K562 (cell line): Measurements from ENCODE around the gene SLC35G2. TPM values are rescaled to one million over a fixed set of nuclear protein-coding genes. Genes with fewer than 3 reads are reported as not detected.

Source experiments
- CBX2 ChIP-seq: fragments of 200-600 bp; sonication (generic); IDR thresholded peaks from one replicate; pipeline ENCODE4 v1.6.1; 2012; ENCODE audit warnings: mild to moderate bottlenecking, low read length, inconsistent platforms; ENCODE audit not compliant: insufficient read depth, poor library complexity, severe bottlenecking
- FOXK1 ChIP-seq: sonication (generic); formaldehyde crosslinking; IDR thresholded peaks from 2 replicates; pipeline ENCODE4 v1.8.0; 2022; ENCODE audit warnings: missing genetic modification reagents, mild to moderate bottlenecking, borderline replicate concordance
- KHSRP ChIP-seq: fragments of 450-650 bp; IDR thresholded peaks from 2 replicates; pipeline ENCODE4 v1.6.1; 2017
- KLF16 ChIP-seq: IDR thresholded peaks from 2 replicates; pipeline ENCODE4 v1.6.1; 2016; ENCODE audit warnings: antibody characterized with exemption
- KLF6 ChIP-seq: fragments of 250-450 bp; sonication (Bioruptor Pico); IDR thresholded peaks from 2 replicates; pipeline ENCODE4 v1.4.0; 2020; ENCODE audit warnings: mild to moderate bottlenecking, moderate library complexity, borderline replicate concordance
- PTBP1 ChIP-seq: fragments of 200-400 bp; formaldehyde crosslinking; IDR thresholded peaks from 2 replicates; pipeline ENCODE4 v1.6.1; 2017; ENCODE audit warnings: low read depth, low read length
- RAD51 ChIP-seq: fragments of 450-650 bp; IDR thresholded peaks from 2 replicates; pipeline ENCODE4 v1.7.1; 2016; ENCODE audit warnings: low read depth, mild to moderate bottlenecking, borderline replicate concordance
- RBFOX2 ChIP-seq: fragments of 200-400 bp; formaldehyde crosslinking; IDR thresholded peaks from 2 replicates; pipeline ENCODE4 v1.6.1; 2017; ENCODE audit warnings: low read depth, mild to moderate bottlenecking, low read length, moderate library complexity
- SIRT6 ChIP-seq: IDR thresholded peaks from one replicate; pipeline ENCODE4 v1.6.1; 2012; ENCODE audit warnings: low read depth, mild to moderate bottlenecking, control low read depth, inconsistent platforms, low read length, moderate library complexity
- SMAD4 ChIP-seq: fragments of 250-450 bp; sonication (Bioruptor Pico); conservative IDR thresholded peaks from 2 replicates; pipeline ENCODE4 v1.8.0; 2021; ENCODE audit warnings: inconsistent platforms, mild to moderate bottlenecking, moderate library complexity
- ZBTB7A ChIP-seq: IDR thresholded peaks from 2 replicates; pipeline ENCODE4 v1.6.1; 2011; ENCODE audit warnings: low read depth, mild to moderate bottlenecking, low read length, moderate library complexity, borderline replicate concordance; ENCODE audit not compliant: control insufficient read depth
- ZNF282 ChIP-seq: sonication (generic); formaldehyde crosslinking; IDR thresholded peaks from 2 replicates; pipeline ENCODE4 v1.8.1; 2023; ENCODE audit warnings: missing genetic modification reagents
- polyA plus RNA-seq, 8 experiments: library from polyadenylated mRNA; depleted of rRNA in 4 of 8; stranded (reverse) in 5 of 8; unstranded in 3 of 8; fragments of >200 nt; fragmentation: Nextera tagmentation in 2 of 8; fragmentation: Illumina TruSeq in 1 of 8; extraction: Ambion mirVana in 2 of 8; extraction: Trizol in 1 of 8; gene quantifications; 2 replicates each; pipeline versions ENCODE4 v1.2.1 to v1.2.3, GENCODE V29; 2011 to 2014; ENCODE audit warnings: inconsistent platforms in 1 of 8, missing spikeins in 1 of 8
- total RNA-seq, 7 experiments: library from RNA; depleted of rRNA in 6 of 7; stranded (reverse); fragments of >200 nt in 6 of 7; fragmentation: Illumina TruSeq in 2 of 7; extraction: Trizol in 2 of 7; gene quantifications; 2 replicates each; pipeline versions ENCODE4 v1.2.1 to v1.2.3, GENCODE V29; 2011 to 2021; ENCODE audit warnings: low replicate concordance in 1 of 7
- TF ChIP-seq, protein P1 (sequence below): sonication (generic); formaldehyde crosslinking; IDR thresholded peaks from 2 replicates; pipeline ENCODE4 v1.8.0; 2022; ENCODE audit warnings: mild to moderate bottlenecking, missing genetic modification reagents, borderline replicate concordance
- TF ChIP-seq, protein P2 (sequence below): fragments of 250-450 bp; sonication (Bioruptor Pico); IDR thresholded peaks from 2 replicates; pipeline ENCODE4 v1.4.0; 2020
- TF ChIP-seq, protein P3 (sequence below): fragments of 200-800 bp; sonication (Bioruptor generic); IDR thresholded peaks from 2 replicates; pipeline ENCODE4 v1.6.1; 2017; ENCODE audit warnings: missing genetic modification characterization, missing compliant biosample characterization
- TF ChIP-seq, protein P4 (sequence below): sonication (generic); formaldehyde crosslinking; IDR thresholded peaks from 2 replicates; pipeline ENCODE4 v1.8.1; 2023; ENCODE audit warnings: mild to moderate bottlenecking, missing genetic modification reagents
- TF ChIP-seq, protein P5 (sequence below), 2 experiments: fragments of 250-450 bp in 1 of 2; fragments of 450-650 bp in 1 of 2; sonication (Bioruptor Pico) in 1 of 2; IDR thresholded peaks; 2 replicates each; pipeline versions ENCODE4 v1.6.1 to v1.8.0; 2016 to 2021; ENCODE audit warnings: mild to moderate bottlenecking in 2 of 2, moderate library complexity in 2 of 2, missing compliant biosample characterization in 1 of 2, missing genetic modification characterization in 1 of 2
- TF ChIP-seq, protein P6 (sequence below): fragments of 250-450 bp; sonication (Bioruptor Pico); IDR thresholded peaks from 2 replicates; pipeline ENCODE4 v1.5.0; 2021

Gene SLC35G2
- total and polyA plus RNA-seq, 9 of the 15 experiments (the other 6 are each of a cell fraction or from before 2014, with no cell fraction given): 2.6 to 5.9 (median 3.2) TPM

DNA sequence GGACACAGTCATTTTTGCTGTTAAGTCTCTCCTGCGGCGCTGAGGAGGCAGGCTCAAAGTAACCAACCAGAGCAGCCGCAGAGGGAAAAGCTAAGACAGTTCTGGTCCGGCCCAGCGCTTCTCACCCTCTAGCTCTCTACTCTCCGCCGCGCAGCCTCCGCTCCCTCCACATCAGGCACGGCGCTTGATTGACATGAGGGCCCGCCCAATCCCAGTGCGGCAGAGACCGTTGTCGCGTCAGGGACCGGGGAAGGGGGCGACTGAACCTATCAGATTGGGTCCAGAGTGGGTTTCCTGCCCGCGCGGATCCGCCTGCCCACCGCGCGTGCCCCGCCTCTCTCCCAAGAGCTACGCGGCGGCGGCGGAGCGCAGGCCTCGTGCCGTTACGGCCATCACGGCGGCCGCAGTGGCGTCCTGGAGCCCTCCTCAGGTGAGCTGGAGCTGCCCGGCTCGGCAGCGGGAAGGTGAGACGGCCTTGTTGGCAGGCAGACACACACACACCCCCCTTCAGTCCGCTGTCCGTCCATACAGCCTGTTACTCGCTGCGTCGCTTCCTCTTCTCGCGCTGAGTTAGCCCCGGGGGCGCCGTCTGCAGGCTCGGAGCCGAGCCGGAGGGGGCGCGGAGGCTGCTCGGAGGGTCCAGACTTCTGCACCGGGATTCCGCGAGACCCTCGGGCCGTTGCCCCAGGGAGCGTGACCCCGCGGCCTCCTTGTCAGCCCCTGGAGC is 43.1 kb downstream of the SLC35G2 start, which contains the start of gene NCK1 (continued):
- peak; percentile 64 for TF ChIP-seq SMAD4 (CRISPR knock-in tag)
- TF ChIP-seq RBFOX2: peak; percentile 97
- TF ChIP-seq PTBP1: 0 out of 2 replicates have a peak, but pooled peaks have one; percentile 28
- TF ChIP-seq, protein P1, sequence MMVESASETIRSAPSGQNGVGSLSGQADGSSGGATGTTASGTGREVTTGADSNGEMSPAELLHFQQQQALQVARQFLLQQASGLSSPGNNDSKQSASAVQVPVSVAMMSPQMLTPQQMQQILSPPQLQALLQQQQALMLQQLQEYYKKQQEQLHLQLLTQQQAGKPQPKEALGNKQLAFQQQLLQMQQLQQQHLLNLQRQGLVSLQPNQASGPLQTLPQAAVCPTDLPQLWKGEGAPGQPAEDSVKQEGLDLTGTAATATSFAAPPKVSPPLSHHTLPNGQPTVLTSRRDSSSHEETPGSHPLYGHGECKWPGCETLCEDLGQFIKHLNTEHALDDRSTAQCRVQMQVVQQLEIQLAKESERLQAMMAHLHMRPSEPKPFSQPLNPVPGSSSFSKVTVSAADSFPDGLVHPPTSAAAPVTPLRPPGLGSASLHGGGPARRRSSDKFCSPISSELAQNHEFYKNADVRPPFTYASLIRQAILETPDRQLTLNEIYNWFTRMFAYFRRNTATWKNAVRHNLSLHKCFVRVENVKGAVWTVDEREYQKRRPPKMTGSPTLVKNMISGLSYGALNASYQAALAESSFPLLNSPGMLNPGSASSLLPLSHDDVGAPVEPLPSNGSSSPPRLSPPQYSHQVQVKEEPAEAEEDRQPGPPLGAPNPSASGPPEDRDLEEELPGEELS (CRISPR knock-in tag): 0 out of 2 replicates have a peak, but pooled peaks have one; percentile 66
- TF ChIP-seq, protein P2, sequence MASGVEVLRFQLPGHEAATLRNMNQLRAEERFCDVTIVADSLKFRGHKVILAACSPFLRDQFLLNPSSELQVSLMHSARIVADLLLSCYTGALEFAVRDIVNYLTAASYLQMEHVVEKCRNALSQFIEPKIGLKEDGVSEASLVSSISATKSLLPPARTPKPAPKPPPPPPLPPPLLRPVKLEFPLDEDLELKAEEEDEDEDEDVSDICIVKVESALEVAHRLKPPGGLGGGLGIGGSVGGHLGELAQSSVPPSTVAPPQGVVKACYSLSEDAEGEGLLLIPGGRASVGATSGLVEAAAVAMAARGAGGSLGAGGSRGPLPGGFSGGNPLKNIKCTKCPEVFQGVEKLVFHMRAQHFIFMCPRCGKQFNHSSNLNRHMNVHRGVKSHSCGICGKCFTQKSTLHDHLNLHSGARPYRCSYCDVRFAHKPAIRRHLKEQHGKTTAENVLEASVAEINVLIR (CRISPR knock-in tag): 0 out of 2 replicates have a peak, but pooled peaks have one; percentile 45
- TF ChIP-seq CBX2: no peak
- no peak for TF ChIP-seq SIRT6
- no peak for TF ChIP-seq KLF6 (CRISPR knock-in tag)
- no peak for TF ChIP-seq KLF16
- TF ChIP-seq, protein P3, sequence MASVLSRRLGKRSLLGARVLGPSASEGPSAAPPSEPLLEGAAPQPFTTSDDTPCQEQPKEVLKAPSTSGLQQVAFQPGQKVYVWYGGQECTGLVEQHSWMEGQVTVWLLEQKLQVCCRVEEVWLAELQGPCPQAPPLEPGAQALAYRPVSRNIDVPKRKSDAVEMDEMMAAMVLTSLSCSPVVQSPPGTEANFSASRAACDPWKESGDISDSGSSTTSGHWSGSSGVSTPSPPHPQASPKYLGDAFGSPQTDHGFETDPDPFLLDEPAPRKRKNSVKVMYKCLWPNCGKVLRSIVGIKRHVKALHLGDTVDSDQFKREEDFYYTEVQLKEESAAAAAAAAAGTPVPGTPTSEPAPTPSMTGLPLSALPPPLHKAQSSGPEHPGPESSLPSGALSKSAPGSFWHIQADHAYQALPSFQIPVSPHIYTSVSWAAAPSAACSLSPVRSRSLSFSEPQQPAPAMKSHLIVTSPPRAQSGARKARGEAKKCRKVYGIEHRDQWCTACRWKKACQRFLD (CRISPR knock-in tag): no peak
- TF ChIP-seq, protein P4, sequence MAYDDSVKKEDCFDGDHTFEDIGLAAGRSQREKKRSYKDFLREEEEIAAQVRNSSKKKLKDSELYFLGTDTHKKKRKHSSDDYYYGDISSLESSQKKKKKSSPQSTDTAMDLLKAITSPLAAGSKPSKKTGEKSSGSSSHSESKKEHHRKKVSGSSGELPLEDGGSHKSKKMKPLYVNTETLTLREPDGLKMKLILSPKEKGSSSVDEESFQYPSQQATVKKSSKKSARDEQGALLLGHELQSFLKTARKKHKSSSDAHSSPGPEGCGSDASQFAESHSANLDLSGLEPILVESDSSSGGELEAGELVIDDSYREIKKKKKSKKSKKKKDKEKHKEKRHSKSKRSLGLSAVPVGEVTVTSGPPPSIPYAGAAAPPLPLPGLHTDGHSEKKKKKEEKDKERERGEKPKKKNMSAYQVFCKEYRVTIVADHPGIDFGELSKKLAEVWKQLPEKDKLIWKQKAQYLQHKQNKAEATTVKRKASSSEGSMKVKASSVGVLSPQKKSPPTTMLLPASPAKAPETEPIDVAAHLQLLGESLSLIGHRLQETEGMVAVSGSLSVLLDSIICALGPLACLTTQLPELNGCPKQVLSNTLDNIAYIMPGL: 0 out of 2 replicates have a peak, but pooled peaks have one; percentile 25
- no peak for TF ChIP-seq FOXK1 (CRISPR knock-in tag)
- TF ChIP-seq ZNF282 (CRISPR knock-in tag): no peak
- TF ChIP-seq, protein P5, sequence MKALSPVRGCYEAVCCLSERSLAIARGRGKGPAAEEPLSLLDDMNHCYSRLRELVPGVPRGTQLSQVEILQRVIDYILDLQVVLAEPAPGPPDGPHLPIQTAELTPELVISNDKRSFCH (CRISPR knock-in tag; IDR thresholded peaks at IDR 0.05): no peak
- TF ChIP-seq, protein P5 (tag; IDR thresholded peaks at IDR 0.05): no peak
- TF ChIP-seq, protein P6, sequence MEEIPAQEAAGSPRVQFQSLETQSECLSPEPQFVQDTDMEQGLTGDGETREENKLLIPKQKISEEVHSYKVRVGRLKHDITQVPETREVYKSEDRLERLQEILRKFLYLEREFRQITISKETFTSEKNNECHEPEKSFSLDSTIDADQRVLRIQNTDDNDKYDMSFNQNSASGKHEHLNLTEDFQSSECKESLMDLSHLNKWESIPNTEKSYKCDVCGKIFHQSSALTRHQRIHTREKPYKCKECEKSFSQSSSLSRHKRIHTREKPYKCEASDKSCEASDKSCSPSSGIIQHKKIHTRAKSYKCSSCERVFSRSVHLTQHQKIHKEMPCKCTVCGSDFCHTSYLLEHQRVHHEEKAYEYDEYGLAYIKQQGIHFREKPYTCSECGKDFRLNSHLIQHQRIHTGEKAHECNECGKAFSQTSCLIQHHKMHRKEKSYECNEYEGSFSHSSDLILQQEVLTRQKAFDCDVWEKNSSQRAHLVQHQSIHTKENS (CRISPR knock-in tag): no peak
- no peak for TF ChIP-seq KHSRP
- no peak for TF ChIP-seq RAD51
- TF ChIP-seq ZBTB7A: peak; percentile 83; the same call in 1 of the 2 replicates
